OCI-LY7 (cell line): ENCODE measurements around the gene ARID5B. TPM values are rescaled to one million over a fixed set of nuclear protein-coding genes. Genes with fewer than 3 reads are reported as not detected.

ENCODE experiments used
- BruUV-seq: library from RNA; stranded (reverse); fragments of 400-500 nt; replicated peaks from 2 replicates; lab custom pipeline; 2021; lab: Mats Ljungman, UMichigan
- CTCF ChIA-PET: fragments of 300-600 bp; sonication (Branson Sonifier 250); formaldehyde crosslinking; loops from one replicate; lab custom pipeline; 2022; ENCODE audit warnings: antibody characterized with exemption; ENCODE audit not compliant: unreplicated experiment; lab: Charles Lee
- POLR2A ChIA-PET: fragments of 300-600 bp; sonication (Branson Sonifier 250); formaldehyde crosslinking; loops from one replicate; lab custom pipeline; 2022; ENCODE audit warnings: antibody characterized with exemption; lab: Charles Lee
- DNase-seq: peaks from one replicate; pipeline ENCODE4 v3.0.0-alpha.2; 2015; ENCODE audit warnings: low spot score
- H2AFZ ChIP-seq: fragments of 200-600 bp; sonication (generic), shearing (Covaris generic); 2 replicates; pipeline ENCODE4 v1.6.1; 2014; ENCODE audit warnings: mild to moderate bottlenecking, antibody characterized with exemption, low read length, moderate library complexity
- H3K27ac ChIP-seq: fragments of 200-600 bp; sonication (generic); 2 replicates; pipeline ENCODE4 v1.5.1; 2014; ENCODE audit warnings: mixed run types, low read depth, mild to moderate bottlenecking, moderate library complexity, low read length, inconsistent platforms; ENCODE audit not compliant: poor library complexity, severe bottlenecking
- H3K36me3 ChIP-seq: fragments of 200-600 bp; sonication (generic); 2 replicates; pipeline ENCODE4 v1.6.1; 2014; ENCODE audit warnings: mild to moderate bottlenecking, antibody characterized with exemption, low read length, moderate library complexity, mixed read lengths; ENCODE audit not compliant: insufficient read depth
- H3K4me1 ChIP-seq: fragments of 200-600 bp; sonication (generic); 2 replicates; pipeline ENCODE4 v1.5.1; 2014; ENCODE audit warnings: mild to moderate bottlenecking, low read length; ENCODE audit not compliant: insufficient read depth, poor library complexity, severe bottlenecking
- H3K4me2 ChIP-seq: fragments of 200-600 bp; sonication (generic); 2 replicates; pipeline ENCODE4 v1.6.1; 2014; ENCODE audit warnings: mild to moderate bottlenecking, low read length
- H3K4me3 ChIP-seq: fragments of 200-600 bp; sonication (generic); 2 replicates; pipeline ENCODE4 v1.5.1; 2014; ENCODE audit warnings: mild to moderate bottlenecking, low read depth, low read length; ENCODE audit not compliant: poor library complexity, severe bottlenecking
- H3K79me2 ChIP-seq: fragments of 200-600 bp; sonication (generic); 2 replicates; pipeline ENCODE4 v1.6.1; 2016; ENCODE audit warnings: low read depth, mild to moderate bottlenecking, low read length, moderate library complexity, mixed read lengths; ENCODE audit not compliant: insufficient read depth
- H3K9me2 ChIP-seq: fragments of 200-600 bp; sonication (generic); 2 replicates; pipeline ENCODE4 v1.6.1; 2016; ENCODE audit warnings: mild to moderate bottlenecking, low read length, mixed read lengths; ENCODE audit not compliant: insufficient read depth
- H3K9me3 ChIP-seq: fragments of 200-600 bp; sonication (generic); 2 replicates; pipeline ENCODE4 v1.6.1; 2014; ENCODE audit warnings: mild to moderate bottlenecking, mixed run types, low read length, mixed read lengths
- H4K20me1 ChIP-seq: fragments of 200-600 bp; sonication (generic); 2 replicates; pipeline ENCODE4 v1.6.1; 2014; ENCODE audit warnings: mild to moderate bottlenecking, antibody characterized with exemption, low read length, moderate library complexity, mixed read lengths; ENCODE audit not compliant: insufficient read depth
- CTCF ChIP-seq: fragments of 200-600 bp; sonication (generic); conservative IDR thresholded peaks from 2 replicates; pipeline ENCODE4 v1.5.1; 2014; ENCODE audit warnings: mild to moderate bottlenecking, antibody characterized with exemption, low read length, moderate library complexity, mixed read lengths
- EZH2phosphoT487 ChIP-seq: fragments of 200-600 bp; sonication (generic); IDR thresholded peaks from 2 replicates; pipeline ENCODE4 v1.6.1; 2018; ENCODE audit warnings: low read depth, borderline replicate concordance, mild to moderate bottlenecking, mixed run types, antibody characterized with exemption, low read length, moderate library complexity, mixed read lengths
- intact Hi-C: fragments of 100-400 bp; cut with micrococcal nuclease; formaldehyde crosslinking; loops from one replicate; pipeline ENCODE4 v1.10.0; 2022; ENCODE audit not compliant: unreplicated experiment
- total RNA-seq, 2 experiments: library from RNA; depleted of rRNA in 1 of 2; stranded (reverse); fragments of >200 nt in 1 of 2; shearing (Covaris generic) in 1 of 2; gene quantifications; 2 replicates each; pipeline ENCODE4 v1.2.3, GENCODE V29; 2014 to 2022

The ARID5B gene
- total RNA-seq, 2 experiments from 2014 or later: 38.0 to 56.7 TPM

DNA sequence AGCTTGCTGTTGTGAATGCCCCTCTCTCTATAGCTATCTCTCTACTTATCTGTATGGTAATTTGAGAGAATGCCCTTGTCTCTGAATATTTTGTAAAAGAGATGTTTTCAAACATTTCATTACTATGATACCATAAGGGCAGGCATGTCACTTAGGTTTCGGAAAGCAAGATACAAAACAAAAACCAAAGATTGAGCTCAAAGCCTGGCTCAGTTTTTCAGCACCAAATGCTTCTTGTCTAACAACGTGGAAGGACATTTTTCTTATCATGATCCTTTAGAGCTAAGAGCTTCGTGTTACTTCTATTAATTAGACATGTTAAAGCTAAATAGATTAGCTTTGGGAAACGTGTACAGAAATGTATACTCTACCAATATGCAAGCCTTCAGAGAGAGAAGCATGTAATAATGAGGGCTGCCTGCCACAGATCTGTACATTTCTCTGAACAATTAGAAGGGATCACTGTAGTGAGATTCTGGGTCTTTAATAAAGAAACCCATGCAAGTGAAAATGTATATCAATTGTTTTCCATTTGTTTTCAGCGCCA, 148.9 kb downstream of the ARID5B start:
- Histone ChIP-seq H3K4me1 (peaks cover 76% of the 10 kb centered on the region), H3K9me2 (no peaks in the 10 kb centered on the region), H3K79me2 (peaks cover 43% of the 10 kb centered on the region; the same call in 1 of the 2 replicates), H2AFZ (no peak overlapping the region), H3K36me3 (peaks cover 49% of the 10 kb centered on the region), H3K9me3 (no peaks in the 10 kb centered on the region), H3K4me3 (peak overlapping the region; percentile 61), H3K27ac (no peak overlapping the region), H4K20me1 (no peaks in the 10 kb centered on the region), H3K4me2 (peak overlapping the region; percentile 85)
- no peak for DNase-seq
- POLR2A ChIA-PET: interaction anchor here (0.5 to 15.5 kb wide), 34 partner anchors 8 to 406 kb away, joined by 3 to 277 read pairs (median 6); partner anchors contain the start of gene ARID5B
- CTCF ChIA-PET: interaction anchor here (0.6 to 2.3 kb wide), 4 partner anchors 12 to 151 kb away, joined by 3 to 12 read pairs (median 4); no protein-coding TSS in a partner anchor
- TF ChIP-seq EZH2phosphoT487: no peak
- no peak for TF ChIP-seq CTCF
- BruUV-seq: TSS peak; percentile 77
- intact Hi-C loops: loop anchor here (2.0 kb wide), 1 partner anchor 148 kb away; no protein-coding TSS in a partner anchor

GRCh38 chr10:62050893-62051433, 149.5 kb downstream of the ARID5B start:
- Histone ChIP-seq H3K4me2 (peak overlapping the region; percentile 85), H3K79me2 (peaks cover 39% of the 10 kb centered on the region; the same call in 1 of the 2 replicates), H4K20me1 (no peaks in the 10 kb centered on the region), H3K4me1 (peaks cover 70% of the 10 kb centered on the region), H3K9me3 (no peaks in the 10 kb centered on the region), H3K27ac (no peak overlapping the region), H3K36me3 (peaks cover 54% of the 10 kb centered on the region), H3K9me2 (no peaks in the 10 kb centered on the region), H3K4me3 (peak overlapping the region; percentile 61), H2AFZ (no peak overlapping the region)
- ChIA-PET POLR2A (interaction anchor here (0.6 to 15.5 kb wide), 22 partner anchors 8 to 312 kb away, joined by 3 to 277 read pairs (median 8); partner anchors contain the start of gene ARID5B), CTCF (interaction anchor here (0.6 to 2.3 kb wide), 3 partner anchors 12 to 152 kb away, joined by 3 to 12 read pairs (median 4); no protein-coding TSS in a partner anchor)
- DNase-seq: no peak
- no TSS peak for BruUV-seq
- TF ChIP-seq EZH2phosphoT487 (no peak), CTCF (no peak)
- intact Hi-C loops: loop anchor here (2.0 kb wide), 1 partner anchor 148 kb away; no protein-coding TSS in a partner anchor
